Mesenchymal stem cell (in vitro differentiated cells and primary cell): ENCODE data around the gene CCT3.

Experiments used
- DNase-seq: peaks from one replicate; pipeline ENCODE4 v3.0.0-alpha.2; 2013
- H2AFZ ChIP-seq: one replicate; pipeline ENCODE4 v1.6.1; 2013; ENCODE audit warnings: low read depth, mild to moderate bottlenecking, control low read depth, inconsistent platforms, low read length, moderate library complexity
- H2AK5ac ChIP-seq: 2 replicates; pipeline ENCODE4 v1.6.1; 2013; ENCODE audit warnings: low read length, moderate library complexity, mild to moderate bottlenecking, inconsistent platforms; ENCODE audit not compliant: severe bottlenecking
- H2BK120ac ChIP-seq: one replicate; pipeline ENCODE4 v1.6.1; 2013; ENCODE audit warnings: low read depth, mild to moderate bottlenecking, inconsistent platforms, low read length, moderate library complexity
- H2BK12ac ChIP-seq, 2 experiments: one replicate each; pipeline ENCODE4 v1.6.1; 2013; ENCODE audit warnings: inconsistent platforms in 2 of 2, low read length in 2 of 2, mild to moderate bottlenecking in 2 of 2, moderate library complexity in 2 of 2, control low read depth in 1 of 2
- H2BK15ac ChIP-seq: one replicate; pipeline ENCODE4 v1.6.1; 2013; ENCODE audit warnings: mild to moderate bottlenecking, low read depth, inconsistent platforms; ENCODE audit not compliant: poor library complexity, severe bottlenecking
- H2BK5ac ChIP-seq: 2 replicates; pipeline ENCODE4 v1.6.1; 2013; ENCODE audit warnings: low read depth, mild to moderate bottlenecking, low read length, control low read depth, inconsistent platforms; ENCODE audit not compliant: poor library complexity, severe bottlenecking
- H3K14ac ChIP-seq, 2 experiments: one replicate each; pipeline ENCODE4 v1.6.1; 2013; ENCODE audit warnings: inconsistent platforms in 2 of 2, low read length in 2 of 2, control low read depth in 1 of 2, mild to moderate bottlenecking in 1 of 2, moderate library complexity in 1 of 2
- H3K18ac ChIP-seq, 2 experiments: one replicate each; pipeline ENCODE4 v1.6.1; 2013; ENCODE audit warnings: inconsistent platforms in 2 of 2, low read length in 2 of 2, control low read depth in 1 of 2, low read depth in 1 of 2, mild to moderate bottlenecking in 1 of 2
- H3K23ac ChIP-seq, 2 experiments: one replicate each; pipeline ENCODE4 v1.6.1; 2013; ENCODE audit warnings: inconsistent platforms in 2 of 2, low read length in 2 of 2, mild to moderate bottlenecking in 2 of 2, moderate library complexity in 2 of 2, control low read depth in 1 of 2
- H3K27ac ChIP-seq: 2 replicates; pipeline ENCODE4 v1.5.1; 2013; ENCODE audit warnings: mild to moderate bottlenecking, moderate library complexity, low read length, control low read depth, inconsistent platforms; ENCODE audit not compliant: poor library complexity, severe bottlenecking
- H3K27me3 ChIP-seq, 2 experiments: 2 replicates each; pipeline versions ENCODE4 v1.6.1 to v1.7.0; 2013; ENCODE audit warnings: low read length in 2 of 2, mild to moderate bottlenecking in 2 of 2, moderate library complexity in 2 of 2, control low read depth in 1 of 2, inconsistent platforms in 1 of 2; ENCODE audit not compliant: control insufficient read depth in 1 of 2, insufficient read depth in 1 of 2
- H3K36me3 ChIP-seq, 2 experiments: 2 replicates each; pipeline versions ENCODE4 v1.6.1 to v1.7.0; 2013; ENCODE audit warnings: low read length in 2 of 2, control low read depth in 1 of 2, inconsistent platforms in 1 of 2, low read depth in 1 of 2, mild to moderate bottlenecking in 1 of 2; ENCODE audit not compliant: insufficient read depth in 2 of 2, control insufficient read depth in 1 of 2
- H3K4ac ChIP-seq, 2 experiments: one replicate each; pipeline ENCODE4 v1.6.1; 2013; ENCODE audit warnings: inconsistent platforms in 2 of 2, low read length in 2 of 2, mild to moderate bottlenecking in 2 of 2, moderate library complexity in 2 of 2, control low read depth in 1 of 2, low read depth in 1 of 2
- H3K4me1 ChIP-seq: 2 replicates; pipeline ENCODE4 v1.6.1; 2013; ENCODE audit warnings: low read depth, low read length, control low read depth; ENCODE audit not compliant: control insufficient read depth, insufficient read depth
- H3K4me2 ChIP-seq: 2 replicates; pipeline ENCODE4 v1.6.1; 2013; ENCODE audit warnings: low read length, mild to moderate bottlenecking, inconsistent platforms; ENCODE audit not compliant: poor library complexity, severe bottlenecking
- H3K4me3 ChIP-seq, 2 experiments: 2 replicates each; pipeline versions ENCODE4 v1.5.1 to v1.7.0; 2013; ENCODE audit warnings: low read length in 2 of 2, mild to moderate bottlenecking in 2 of 2, control low read depth in 1 of 2, low read depth in 1 of 2; ENCODE audit not compliant: insufficient read depth in 1 of 2
- H3K79me1 ChIP-seq: replicated peaks from 2 replicates; pipeline ENCODE4 v1.6.1; 2013; ENCODE audit warnings: mild to moderate bottlenecking, control low read depth, low read length, inconsistent platforms; ENCODE audit not compliant: poor library complexity, severe bottlenecking
- H3K9ac ChIP-seq: 2 replicates; pipeline ENCODE4 v1.7.0; 2013; ENCODE audit warnings: mild to moderate bottlenecking, low read length, moderate library complexity
- H3K9me3 ChIP-seq: 2 replicates; pipeline ENCODE4 v1.7.0; 2013; ENCODE audit warnings: mild to moderate bottlenecking, low read length; ENCODE audit not compliant: control insufficient read depth
- H4K8ac ChIP-seq: one replicate; pipeline ENCODE4 v1.6.1; 2013; ENCODE audit warnings: inconsistent platforms, mild to moderate bottlenecking, low read length, moderate library complexity
- H4K91ac ChIP-seq: one replicate; pipeline ENCODE4 v1.6.1; 2013; ENCODE audit warnings: mild to moderate bottlenecking, low read length, inconsistent platforms
- WGBS: methylation state at CpG from one replicate; pipeline ENCODE4 v1.1.7; 2013; ENCODE audit warnings: mixed read lengths; 5-methylcytosine and 5-hydroxymethylcytosine counted together

Gene CCT3

DNA sequence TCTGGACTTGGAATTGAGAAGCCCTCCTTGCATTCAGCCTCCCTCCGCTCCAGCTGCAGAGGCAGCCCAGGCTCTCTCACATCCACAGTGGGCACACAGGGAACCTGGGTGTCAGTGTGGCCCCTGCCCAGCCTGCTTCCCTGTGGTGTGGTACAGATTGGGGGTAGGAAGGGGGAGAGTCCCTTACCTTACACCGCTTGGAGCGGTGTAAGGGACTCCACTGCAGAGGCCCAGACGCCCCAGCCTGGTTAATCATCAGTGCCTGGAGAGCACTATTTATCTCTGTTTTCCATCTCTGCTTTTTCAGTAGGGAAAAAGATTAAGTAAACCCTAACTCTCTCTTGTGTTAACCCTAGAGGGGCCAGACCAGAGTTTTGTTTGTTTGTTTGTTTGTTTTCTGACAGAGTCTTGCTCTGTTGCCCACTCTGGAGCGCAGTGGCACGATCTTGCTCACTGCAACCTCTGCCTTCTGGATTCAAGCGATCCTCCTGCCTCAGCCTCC is 30.1 kb upstream of the CCT3 start:
- Histone ChIP-seq H3K4me3 (peak overlapping the region in 1 of 2 experiments; percentile 20), H2AFZ (no peak overlapping the region), H3K4me1 (peaks cover 12% of the 10 kb centered on the region), H3K36me3 (no peaks in the 10 kb centered on the region), H3K23ac (peak overlapping the region in 1 of 2 experiments; percentile 45), H2BK15ac (peak overlapping the region; percentile 56), H3K18ac (no peak overlapping the region), H2AK5ac (no peak overlapping the region), H3K27me3 (peaks cover 55 to 76% of the 10 kb centered on the region in 2 experiments), H3K9ac (no peak overlapping the region), H2BK120ac (no peak overlapping the region), H2BK12ac (no peak overlapping the region), H3K4me2 (no peak overlapping the region), H3K14ac (no peak overlapping the region), H3K4ac (no peak overlapping the region), H4K91ac (no peak overlapping the region), H4K8ac (peak overlapping the region; percentile 32), H3K79me1 (no peaks in the 10 kb centered on the region), H3K27ac (no peak overlapping the region), H3K9me3 (no peaks in the 10 kb centered on the region), H2BK5ac (no peak overlapping the region)
- DNase-seq: peak; percentile 31
- 73% methylated on average over 3 of the region's 7 CpGs for WGBS

DNA sequence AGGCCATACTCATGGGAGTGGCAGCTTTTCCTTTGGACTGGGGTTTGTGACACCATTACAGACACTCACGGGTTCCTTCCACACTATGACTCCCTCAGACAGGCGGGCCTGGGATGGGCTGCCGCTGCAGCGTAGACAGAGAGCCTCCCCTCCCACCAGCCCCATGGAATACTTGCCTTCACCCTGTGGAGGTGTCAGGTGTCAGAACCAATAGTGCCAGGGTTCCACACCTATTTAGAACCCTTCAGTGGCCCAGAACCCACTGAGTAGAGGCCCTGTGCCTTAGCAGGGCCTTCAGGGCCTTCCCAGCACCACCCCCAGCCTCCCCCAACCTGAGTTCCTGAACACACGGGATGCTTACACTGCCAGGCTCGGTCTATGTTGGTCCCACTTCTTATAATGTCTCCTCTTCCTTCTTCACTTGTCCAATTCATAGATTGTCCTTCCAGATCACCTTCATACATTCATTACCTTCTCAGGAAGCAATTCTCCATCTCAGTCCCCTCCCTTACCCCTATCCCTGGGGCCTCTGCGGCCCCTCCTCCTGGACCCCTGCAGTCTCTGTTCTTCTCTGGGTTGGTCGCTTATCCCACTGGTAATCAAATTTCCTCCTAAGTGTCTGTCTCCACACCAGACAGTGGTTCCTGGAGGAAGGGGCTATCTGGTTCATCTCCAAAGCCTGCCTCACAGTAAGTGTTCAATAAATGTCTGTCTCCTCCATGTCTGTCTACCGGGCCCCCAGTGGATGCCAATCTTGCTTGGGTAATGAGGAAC is 29.5 kb upstream of the CCT3 start:
- Histone ChIP-seq H2BK12ac (no peak overlapping the region), H3K4me3 (peak overlapping the region in 1 of 2 experiments; percentile 20), H4K8ac (no peak overlapping the region), H2AFZ (no peak overlapping the region), H3K9ac (no peak overlapping the region), H2BK120ac (no peak overlapping the region), H3K4me1 (peaks cover 12% of the 10 kb centered on the region), H3K36me3 (no peaks in the 10 kb centered on the region), H3K79me1 (no peaks in the 10 kb centered on the region), H2BK5ac (no peak overlapping the region), H3K18ac (no peak overlapping the region), H3K4ac (no peak overlapping the region), H4K91ac (no peak overlapping the region), H3K9me3 (no peaks in the 10 kb centered on the region), H2AK5ac (no peak overlapping the region), H3K23ac (no peak overlapping the region), H3K27ac (no peak overlapping the region), H3K4me2 (no peak overlapping the region), H3K27me3 (peaks cover 55 to 70% of the 10 kb centered on the region in 2 experiments), H2BK15ac (no peak overlapping the region), H3K14ac (no peak overlapping the region)
- WGBS: 63% methylated on average over 9 of the region's 9 CpGs
- no peak for DNase-seq

DNA sequence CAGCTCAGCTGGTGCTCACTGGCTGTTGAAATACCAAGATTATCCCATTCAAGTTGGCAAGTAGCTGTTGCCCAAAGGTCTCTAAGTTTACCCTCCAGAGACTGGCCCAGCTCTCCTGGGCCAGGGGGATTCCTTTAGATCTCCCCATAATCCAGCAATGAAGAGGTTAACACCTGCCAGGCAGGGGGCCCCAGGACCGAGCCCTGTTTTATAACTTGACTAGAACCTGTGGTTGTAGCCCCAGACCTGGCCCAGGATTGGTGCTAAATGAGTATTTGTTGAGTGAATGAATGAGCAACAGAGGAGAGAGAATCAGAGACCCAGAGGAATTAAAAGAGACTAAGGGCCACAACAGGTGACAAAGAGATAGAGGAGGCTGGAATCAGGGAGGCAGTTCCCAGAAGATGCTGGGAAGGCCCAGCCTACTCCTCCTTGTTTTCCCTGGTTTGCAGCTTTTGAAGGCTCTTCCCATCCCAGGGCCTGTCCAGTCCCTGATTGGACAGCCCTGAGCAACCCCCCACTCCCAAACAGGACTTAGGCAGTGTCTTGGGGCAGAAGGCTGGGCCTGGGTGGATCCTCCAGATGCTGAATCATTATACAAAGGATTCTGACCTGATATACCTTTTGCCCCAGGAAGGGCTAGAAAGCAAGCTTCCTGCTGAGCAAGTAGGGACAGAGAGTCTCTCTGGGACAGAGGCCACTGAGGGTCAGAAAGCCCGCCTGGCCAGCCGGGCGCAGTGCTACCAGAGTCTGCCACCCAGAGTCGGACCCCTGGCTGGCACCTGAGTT is 28.5 kb upstream of the CCT3 start:
- H3K4ac ChIP-seq: no peak overlapping the region
- no peak overlapping the region for H3K23ac ChIP-seq
- no peak overlapping the region for H3K27ac ChIP-seq
- no peak for DNase-seq
- H4K8ac ChIP-seq: no peak overlapping the region
- no peak overlapping the region for H3K18ac ChIP-seq
- no peak overlapping the region for H2AFZ ChIP-seq
- no peaks in the 10 kb centered on the region for H3K36me3 ChIP-seq
- H2BK15ac ChIP-seq: no peak overlapping the region
- H3K4me1 ChIP-seq: peaks cover 10% of the 10 kb centered on the region
- H2BK12ac ChIP-seq: no peak overlapping the region
- no peak overlapping the region for H4K91ac ChIP-seq
- H3K9ac ChIP-seq: no peak overlapping the region
- H3K9me3 ChIP-seq: no peaks in the 10 kb centered on the region
- no peaks in the 10 kb centered on the region for H3K79me1 ChIP-seq
- peaks cover 55 to 60% of the 10 kb centered on the region in 2 experiments for H3K27me3 ChIP-seq
- no peak overlapping the region for H3K14ac ChIP-seq
- no peak overlapping the region for H3K4me3 ChIP-seq
- 75% methylated on average over 5 of the region's 5 CpGs for WGBS
- H2AK5ac ChIP-seq: no peak overlapping the region
- H2BK120ac ChIP-seq: no peak overlapping the region
- no peak overlapping the region for H2BK5ac ChIP-seq
- no peak overlapping the region for H3K4me2 ChIP-seq

DNA sequence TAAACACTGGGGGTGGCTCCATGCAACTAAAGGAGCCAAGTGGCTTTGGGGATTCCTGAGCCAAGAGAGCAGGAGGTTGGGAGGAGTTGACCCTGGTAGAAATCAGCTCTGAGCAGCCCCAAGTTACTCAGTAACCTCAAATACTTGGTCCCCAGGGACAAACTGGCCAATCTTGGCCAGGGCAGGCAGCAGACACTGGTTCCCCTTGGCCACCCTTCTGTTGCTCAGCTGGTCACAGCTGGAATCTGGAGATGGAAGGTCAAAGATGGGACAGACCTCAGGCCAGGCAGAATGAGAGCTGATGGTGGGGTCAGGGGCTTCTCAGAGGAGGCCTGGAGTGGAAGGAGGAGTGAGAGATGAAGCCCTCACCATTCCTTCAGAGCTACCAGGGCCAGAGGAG is 27.7 kb upstream of the CCT3 start:
- no peak overlapping the region for H3K4me2 ChIP-seq
- no peak overlapping the region for H2BK120ac ChIP-seq
- H3K18ac ChIP-seq: no peak overlapping the region
- H3K9ac ChIP-seq: no peak overlapping the region
- H3K23ac ChIP-seq: no peak overlapping the region
- H2AFZ ChIP-seq: no peak overlapping the region
- H3K79me1 ChIP-seq: no peaks in the 10 kb centered on the region
- H2AK5ac ChIP-seq: no peak overlapping the region
- no peaks in the 10 kb centered on the region for H3K9me3 ChIP-seq
- H3K27me3 ChIP-seq: peaks cover 55 to 56% of the 10 kb centered on the region in 2 experiments
- H4K8ac ChIP-seq: no peak overlapping the region
- H3K4me1 ChIP-seq: peaks cover 10% of the 10 kb centered on the region
- DNase-seq: no peak
- H2BK12ac ChIP-seq: no peak overlapping the region
- H3K27ac ChIP-seq: no peak overlapping the region
- no peak overlapping the region for H3K4ac ChIP-seq
- no peak overlapping the region for H2BK15ac ChIP-seq
- H3K14ac ChIP-seq: no peak overlapping the region
- no peak overlapping the region for H3K4me3 ChIP-seq
- H2BK5ac ChIP-seq: no peak overlapping the region
- no peak overlapping the region for H4K91ac ChIP-seq
- H3K36me3 ChIP-seq: no peaks in the 10 kb centered on the region
